ENCODE data around the gene CCDC152.

DNA sequence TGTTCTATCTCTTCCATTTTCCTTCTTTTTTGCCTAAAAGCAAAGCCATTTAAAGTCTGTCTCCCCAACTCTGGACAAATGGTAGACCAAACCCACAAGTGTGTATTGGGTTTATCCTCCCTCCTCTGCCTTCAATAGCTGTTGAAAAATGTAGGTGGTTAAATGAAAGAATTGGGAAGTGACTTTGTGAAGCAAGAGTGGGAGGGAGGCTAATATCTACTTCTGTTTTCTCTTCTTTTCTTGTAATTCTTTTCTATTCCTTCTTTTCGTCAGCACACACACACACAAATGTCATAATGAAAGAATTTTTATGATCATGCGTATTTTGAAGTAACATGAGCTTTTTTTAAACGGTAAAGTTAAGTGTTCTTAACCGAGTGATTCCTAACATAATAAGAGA, 3.8 kb downstream of the CCDC152 start:
- TF ChIP-seq GATA2 (IDR thresholded peaks at IDR 0.05; ENCODE audit: low read depth, low read length) (no peak), GATA3 (IDR thresholded peaks at IDR 0.05; ENCODE audit: low read depth, low read length) (no peak)

Measured in SH-SY5Y (cell line).